Transverse colon (tissue), 4 donors: Measurements from ENCODE around the gene CELF6. TPM values are rescaled to one million over a fixed set of nuclear protein-coding genes. Genes with fewer than 3 reads are reported as not detected.

Source experiments
- DNase-seq: peaks from one replicate; pipeline ENCODE4 v3.0.0-alpha.2; 2019
- H3K27ac ChIP-seq, 4 donors: fragments of 200-600 bp; sonication (generic); 2 replicates each; pipeline ENCODE4 v1.5.1; 2016 to 2018; ENCODE audit warnings: inconsistent platforms in 4 of 4
- H3K27me3 ChIP-seq: fragments of 200-600 bp; sonication (generic); 2 replicates; pipeline ENCODE4 v1.5.1; 2017; ENCODE audit warnings: inconsistent platforms
- H3K36me3 ChIP-seq, 4 donors: fragments of 200-600 bp; sonication (generic); 2 replicates each; pipeline ENCODE4 v1.5.1; 2017 to 2019; ENCODE audit warnings: inconsistent platforms in 4 of 4
- H3K4me1 ChIP-seq, 4 donors: fragments of 200-600 bp; sonication (generic); 2 replicates each; pipeline ENCODE4 v1.5.1; 2017 to 2020; ENCODE audit warnings: inconsistent platforms in 4 of 4
- H3K4me3 ChIP-seq, 4 donors: fragments of 200-600 bp; sonication (generic); 1 replicate in 1 of 4; 2 replicates in 3 of 4; pipeline versions ENCODE4 v1.5.1 to v1.6.1; 2017 to 2019; ENCODE audit warnings: inconsistent platforms in 4 of 4
- H3K9me3 ChIP-seq, 2 donors: fragments of 200-600 bp; sonication (generic); 2 replicates each; pipeline ENCODE4 v1.5.1; 2017 to 2019; ENCODE audit warnings: inconsistent platforms in 2 of 2
- EP300 ChIP-seq: sonication (generic); formaldehyde crosslinking; IDR thresholded peaks from one replicate; pipeline ENCODE4 v1.6.1; 2017; ENCODE audit warnings: antibody characterized with exemption, low read depth
- POLR2A ChIP-seq: fragments of 450-650 bp; IDR thresholded peaks from one replicate; pipeline ENCODE4 v1.6.1; 2016; ENCODE audit warnings: antibody characterized with exemption, mild to moderate bottlenecking, moderate library complexity
- POLR2AphosphoS5 ChIP-seq, 3 donors: sonication (generic); formaldehyde crosslinking; IDR thresholded peaks; one replicate each; pipeline ENCODE4 v1.6.1; 2016; ENCODE audit warnings: antibody characterized with exemption in 3 of 3
- WGBS, 2 donors: methylation state at CpG; one replicate each; pipeline ENCODE4 v1.1.5; 2018; ENCODE audit warnings: low coverage in 1 of 2; 5-methylcytosine and 5-hydroxymethylcytosine counted together
- in situ Hi-C, 4 donors: fragments of 200-750 bp; cut with MboI; loops; one replicate each; pipeline versions ENCODE4 v1.15.0 to v1.15.1; 2017; ENCODE audit warnings: low sequenced_read_pairs in 3 of 4, low pct_ligation_motif_present in 1 of 4, low pct_unique_long_range_greater_than_20kb in 1 of 4
- intact Hi-C: fragments of 100-400 bp; cut with DNase I; formaldehyde crosslinking; loops from one replicate; pipeline ENCODE4 v1.15.1; 2023; ENCODE audit warnings: low total_unique reads
- total RNA-seq, 4 donors: library from RNA; depleted of rRNA; stranded (reverse); fragments of >200 nt; gene quantifications; one replicate each; pipeline ENCODE4 v1.1.0, GENCODE V29; 2016
- TF ChIP-seq, protein P1 (sequence below), 5 experiments: fragments of 200-600 bp in 3 of 5; fragments of 450-650 bp in 2 of 5; sonication (generic) in 3 of 5; IDR thresholded peaks; 1 replicate in 2 of 5; 2 replicates in 3 of 5; pipeline ENCODE4 v1.5.1; 2016 to 2017; ENCODE audit warnings: antibody characterized with exemption in 5 of 5, inconsistent platforms in 3 of 5, mild to moderate bottlenecking in 2 of 5, moderate library complexity in 1 of 5

The CELF6 gene
- total RNA-seq, 4 donors from 2014 or later: 1.5 to 12.9 (median 4.7) TPM

DNA sequence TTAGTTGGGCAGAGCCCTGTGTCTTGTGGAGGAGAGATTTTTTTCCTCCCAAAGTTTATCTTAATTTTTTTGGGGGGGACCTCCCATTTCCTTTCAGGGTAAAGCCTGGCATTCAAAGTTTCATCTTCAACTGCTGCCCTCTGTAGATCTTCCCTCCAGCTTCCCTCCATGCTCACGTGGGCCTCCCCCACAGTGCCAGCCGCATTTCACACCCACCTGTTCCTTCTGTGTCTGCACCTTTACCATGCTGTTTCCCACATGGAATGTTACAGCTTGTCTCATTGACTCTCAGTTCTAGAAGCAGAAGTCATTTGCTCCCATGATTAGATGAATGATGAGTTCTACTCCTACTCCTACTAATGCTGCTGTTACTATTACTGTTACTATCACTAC lies 6.5 kb downstream of the CELF6 start:
- in situ Hi-C loops: no loop called here
- Histone ChIP-seq H3K9me3 (no peaks in the 10 kb centered on the region), H3K27me3 (no peaks in the 10 kb centered on the region), H3K27ac (no peak overlapping the region), H3K4me1 (no peaks in the 10 kb centered on the region), H3K36me3 (no peaks in the 10 kb centered on the region), H3K4me3 (no peak overlapping the region)
- 92 to 100% methylated on average over 1 to 2 of the region's 2 CpGs for WGBS, 2 donors
- TF ChIP-seq EP300: no peak
- TF ChIP-seq POLR2A: no peak
- TF ChIP-seq, protein P1, sequence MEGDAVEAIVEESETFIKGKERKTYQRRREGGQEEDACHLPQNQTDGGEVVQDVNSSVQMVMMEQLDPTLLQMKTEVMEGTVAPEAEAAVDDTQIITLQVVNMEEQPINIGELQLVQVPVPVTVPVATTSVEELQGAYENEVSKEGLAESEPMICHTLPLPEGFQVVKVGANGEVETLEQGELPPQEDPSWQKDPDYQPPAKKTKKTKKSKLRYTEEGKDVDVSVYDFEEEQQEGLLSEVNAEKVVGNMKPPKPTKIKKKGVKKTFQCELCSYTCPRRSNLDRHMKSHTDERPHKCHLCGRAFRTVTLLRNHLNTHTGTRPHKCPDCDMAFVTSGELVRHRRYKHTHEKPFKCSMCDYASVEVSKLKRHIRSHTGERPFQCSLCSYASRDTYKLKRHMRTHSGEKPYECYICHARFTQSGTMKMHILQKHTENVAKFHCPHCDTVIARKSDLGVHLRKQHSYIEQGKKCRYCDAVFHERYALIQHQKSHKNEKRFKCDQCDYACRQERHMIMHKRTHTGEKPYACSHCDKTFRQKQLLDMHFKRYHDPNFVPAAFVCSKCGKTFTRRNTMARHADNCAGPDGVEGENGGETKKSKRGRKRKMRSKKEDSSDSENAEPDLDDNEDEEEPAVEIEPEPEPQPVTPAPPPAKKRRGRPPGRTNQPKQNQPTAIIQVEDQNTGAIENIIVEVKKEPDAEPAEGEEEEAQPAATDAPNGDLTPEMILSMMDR (IDR thresholded peaks at IDR 0.05): no peak
- TF ChIP-seq POLR2AphosphoS5 (IDR thresholded peaks at IDR 0.05): no peak
- no peak for DNase-seq
- intact Hi-C loops: no loop called here

DNA sequence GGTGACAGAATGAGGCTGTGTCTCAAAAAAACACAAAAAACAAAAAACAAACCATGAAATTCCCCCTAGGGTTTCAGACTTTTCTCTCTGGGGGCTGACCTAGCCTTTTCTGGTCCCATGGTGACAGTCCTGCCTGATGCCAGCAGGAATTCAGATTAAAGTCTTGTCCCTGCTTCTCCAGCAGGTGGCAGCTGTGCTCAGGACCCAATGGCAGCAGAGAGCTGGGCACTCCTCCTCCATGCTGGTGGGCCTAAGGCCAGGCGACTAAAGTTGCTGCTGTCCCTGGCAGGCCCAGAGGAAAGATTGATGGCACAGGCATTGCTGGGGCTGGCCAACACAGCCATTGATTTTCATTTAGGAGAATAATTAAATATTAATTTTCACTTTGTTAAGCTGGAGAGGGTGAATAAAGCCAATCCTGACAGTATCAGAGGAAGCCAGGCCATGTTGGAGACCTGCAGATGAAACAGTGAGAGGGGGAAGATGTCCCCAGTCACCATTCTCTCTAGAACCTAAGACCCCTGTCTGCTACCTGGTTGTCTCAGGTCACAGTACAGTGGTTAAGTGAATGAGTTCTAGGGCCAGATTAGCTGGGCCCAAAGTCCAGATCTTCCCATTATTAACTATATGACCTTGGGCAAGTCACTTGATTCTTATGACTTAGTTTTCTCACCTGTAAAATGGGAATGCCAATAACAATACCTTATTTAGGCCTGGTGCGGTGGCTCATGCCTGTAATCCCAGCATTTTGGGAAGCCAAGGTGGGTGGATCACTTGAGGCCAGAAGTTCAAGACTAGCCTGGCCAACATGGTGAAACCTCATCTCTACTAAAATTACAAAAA lies 7.1 kb downstream of the CELF6 start:
- Histone ChIP-seq H3K4me3 (no peak overlapping the region), H3K27me3 (no peaks in the 10 kb centered on the region), H3K27ac (no peak overlapping the region), H3K9me3 (no peaks in the 10 kb centered on the region), H3K4me1 (no peaks in the 10 kb centered on the region), H3K36me3 (no peaks in the 10 kb centered on the region)
- TF ChIP-seq EP300 (no peak), POLR2AphosphoS5 (IDR thresholded peaks at IDR 0.05) (no peak), POLR2A (no peak)
- TF ChIP-seq, protein P1 (IDR thresholded peaks at IDR 0.05): peak; percentile 57 to 79 (median 71)
- intact Hi-C loops (no loop called here), in situ Hi-C loops (no loop called here)
- WGBS, 2 donors: 52 to 56% methylated on average over 2 of the region's 2 CpGs
- DNase-seq: peak; percentile 57

DNA sequence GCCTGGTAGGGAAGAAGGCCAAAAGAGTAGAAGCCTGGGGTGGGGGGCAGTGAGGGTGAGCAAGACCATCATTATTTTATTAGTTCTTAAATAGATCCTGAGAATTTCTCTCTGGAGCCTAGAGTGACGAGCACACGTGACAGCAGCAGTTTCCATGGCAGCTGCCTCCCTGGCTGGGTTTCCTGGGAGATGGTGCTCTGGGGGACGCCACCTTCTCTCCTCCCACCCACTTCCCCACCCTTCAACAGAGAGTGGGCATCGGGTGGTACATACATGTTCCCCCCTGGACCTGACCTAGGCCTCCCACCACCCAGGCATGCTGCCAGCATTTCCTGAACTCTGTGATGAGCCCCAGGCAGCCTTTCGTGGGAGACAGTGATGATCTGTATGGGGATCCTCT lies 12.9 kb downstream of the CELF6 start:
- in situ Hi-C loops: loop anchor here in 1 of 4 donors (10.0 kb wide), 1 partner anchor 368 kb away; no protein-coding TSS in a partner anchor
- DNase-seq: no peak
- Histone ChIP-seq H3K36me3 (no peaks in the 10 kb centered on the region), H3K4me3 (no peak overlapping the region), H3K4me1 (no peaks in the 10 kb centered on the region), H3K27me3 (no peaks in the 10 kb centered on the region), H3K27ac (no peak overlapping the region), H3K9me3 (no peaks in the 10 kb centered on the region)
- intact Hi-C loops: no loop called here
- TF ChIP-seq POLR2A: no peak
- 59 to 92% methylated on average over 2 to 5 of the region's 5 CpGs for WGBS, 2 donors

DNA sequence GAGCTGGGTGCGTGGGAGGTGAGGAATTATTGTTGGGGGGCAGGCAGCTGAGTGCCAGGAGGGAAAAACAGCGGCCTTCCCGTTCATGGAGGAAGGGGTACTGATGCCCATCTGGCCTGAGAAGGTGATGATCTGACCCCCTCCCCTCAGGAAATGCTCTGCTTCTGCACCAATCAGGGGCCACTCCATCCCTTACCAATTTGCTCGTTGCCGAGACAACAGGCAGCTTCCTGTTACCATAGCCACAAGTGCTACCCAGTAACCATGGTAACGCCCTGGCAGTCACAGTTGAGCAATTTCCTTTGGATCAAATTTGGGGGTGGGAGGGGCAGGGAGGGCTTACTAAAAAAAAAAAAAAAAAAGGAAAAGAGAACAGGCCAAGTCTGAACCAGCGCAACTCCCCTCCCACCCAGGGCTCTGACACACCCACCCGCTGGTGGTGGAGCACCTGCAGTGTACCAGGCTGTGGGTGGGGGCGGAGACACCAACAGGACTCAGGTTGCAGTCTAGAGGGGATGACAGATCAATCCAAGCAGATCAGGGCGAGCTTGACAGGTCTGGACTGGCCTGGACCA lies 13.7 kb downstream of the CELF6 start:
- TF ChIP-seq POLR2A: no peak
- TF ChIP-seq POLR2AphosphoS5 (IDR thresholded peaks at IDR 0.05): no peak
- TF ChIP-seq, protein P1 (IDR thresholded peaks at IDR 0.05): no peak
- TF ChIP-seq EP300: no peak
- no peaks in the 10 kb centered on the region for H3K36me3 ChIP-seq
- in situ Hi-C loops: loop anchor here in 1 of 4 donors (10.0 kb wide), 1 partner anchor 369 kb away; no protein-coding TSS in a partner anchor
- 66 to 74% methylated on average over 6 to 10 of the region's 10 CpGs for WGBS, 2 donors
- no peak for DNase-seq
- H3K27ac ChIP-seq: no peak overlapping the region
- intact Hi-C loops: no loop called here
- no peaks in the 10 kb centered on the region for H3K4me1 ChIP-seq
- no peaks in the 10 kb centered on the region for H3K27me3 ChIP-seq
- no peaks in the 10 kb centered on the region for H3K9me3 ChIP-seq
- H3K4me3 ChIP-seq: no peak overlapping the region
